Measurements from ENCODE around the gene CSNK2A1. TPM values are rescaled to one million over a fixed set of nuclear protein-coding genes. Genes with fewer than 3 reads are reported as not detected.

CSNK2A1 gene
- total and polyA plus RNA-seq, 2 experiments from 2014 or later: 85.1 to 244 TPM

DNA sequence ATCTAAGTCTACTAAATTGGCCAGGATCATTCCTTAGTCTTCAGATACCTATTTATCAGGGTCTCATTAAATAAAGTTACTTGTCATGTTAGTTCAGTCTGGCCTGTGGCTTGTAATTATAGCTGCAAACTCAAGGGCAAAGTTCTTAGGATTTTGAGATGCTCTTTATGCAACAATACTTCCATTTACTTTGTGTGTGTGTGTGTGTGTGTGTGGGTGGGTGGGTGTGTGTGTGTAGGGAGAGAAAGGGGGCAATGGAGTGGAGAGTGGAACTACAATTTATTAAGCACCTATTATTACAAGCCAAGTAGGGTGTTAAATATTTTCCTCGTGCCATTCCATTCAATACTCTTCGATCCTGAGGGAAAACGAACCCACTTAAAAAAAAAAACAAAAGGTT lies 63.5 kb downstream of the CSNK2A1 start:
- Histone ChIP-seq H3K4me2 (no peak overlapping the region), H3K9me2 (ENCODE audit: insufficient read depth) (no peaks in the 10 kb centered on the region), H3K79me2 (replicated peaks; ENCODE audit: insufficient read depth) (no peaks in the 10 kb centered on the region), H2AFZ (no peak overlapping the region), H3K4me3 (no peak overlapping the region), H3K27me3 (ENCODE audit: insufficient read depth) (no peaks in the 10 kb centered on the region), H3K36me3 (ENCODE audit: insufficient read depth) (peaks cover 43% of the 10 kb centered on the region), H3K27ac (ENCODE audit: low read depth) (peak overlapping the region; percentile 60; the same call in 1 of the 2 replicates), H4K20me1 (replicated peaks; ENCODE audit: insufficient read depth) (peaks cover 44% of the 10 kb centered on the region), H3F3A (replicated peaks; ENCODE audit: low read depth) (peaks cover 19% of the 10 kb centered on the region), H3K4me1 (ENCODE audit: insufficient read depth) (no peaks in the 10 kb centered on the region)
- H3K9me3 Mint-ChIP-seq: no peaks in the 10 kb centered on the region
- H3K36me3 Mint-ChIP-seq (ENCODE audit: low read depth): peaks cover 64% of the 10 kb centered on the region
- H3K27ac Mint-ChIP-seq: no peak overlapping the region
- no peaks in the 10 kb centered on the region for H3K4me1 Mint-ChIP-seq
- TF ChIP-seq, protein P1, sequence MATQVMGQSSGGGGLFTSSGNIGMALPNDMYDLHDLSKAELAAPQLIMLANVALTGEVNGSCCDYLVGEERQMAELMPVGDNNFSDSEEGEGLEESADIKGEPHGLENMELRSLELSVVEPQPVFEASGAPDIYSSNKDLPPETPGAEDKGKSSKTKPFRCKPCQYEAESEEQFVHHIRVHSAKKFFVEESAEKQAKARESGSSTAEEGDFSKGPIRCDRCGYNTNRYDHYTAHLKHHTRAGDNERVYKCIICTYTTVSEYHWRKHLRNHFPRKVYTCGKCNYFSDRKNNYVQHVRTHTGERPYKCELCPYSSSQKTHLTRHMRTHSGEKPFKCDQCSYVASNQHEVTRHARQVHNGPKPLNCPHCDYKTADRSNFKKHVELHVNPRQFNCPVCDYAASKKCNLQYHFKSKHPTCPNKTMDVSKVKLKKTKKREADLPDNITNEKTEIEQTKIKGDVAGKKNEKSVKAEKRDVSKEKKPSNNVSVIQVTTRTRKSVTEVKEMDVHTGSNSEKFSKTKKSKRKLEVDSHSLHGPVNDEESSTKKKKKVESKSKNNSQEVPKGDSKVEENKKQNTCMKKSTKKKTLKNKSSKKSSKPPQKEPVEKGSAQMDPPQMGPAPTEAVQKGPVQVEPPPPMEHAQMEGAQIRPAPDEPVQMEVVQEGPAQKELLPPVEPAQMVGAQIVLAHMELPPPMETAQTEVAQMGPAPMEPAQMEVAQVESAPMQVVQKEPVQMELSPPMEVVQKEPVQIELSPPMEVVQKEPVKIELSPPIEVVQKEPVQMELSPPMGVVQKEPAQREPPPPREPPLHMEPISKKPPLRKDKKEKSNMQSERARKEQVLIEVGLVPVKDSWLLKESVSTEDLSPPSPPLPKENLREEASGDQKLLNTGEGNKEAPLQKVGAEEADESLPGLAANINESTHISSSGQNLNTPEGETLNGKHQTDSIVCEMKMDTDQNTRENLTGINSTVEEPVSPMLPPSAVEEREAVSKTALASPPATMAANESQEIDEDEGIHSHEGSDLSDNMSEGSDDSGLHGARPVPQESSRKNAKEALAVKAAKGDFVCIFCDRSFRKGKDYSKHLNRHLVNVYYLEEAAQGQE (IDR thresholded peaks at IDR 0.05; ENCODE audit: unreplicated experiment): no peak
- TF ChIP-seq JUNB (IDR thresholded peaks at IDR 0.05; ENCODE audit: unreplicated experiment) (no peak), POLR2AphosphoS5 (IDR thresholded peaks at IDR 0.05; ENCODE audit: low read depth) (no peak), ZNF114 (CRISPR knock-in tag; IDR thresholded peaks at IDR 0.05) (no peak), STAT1 (IDR thresholded peaks at IDR 0.05; ENCODE audit: unreplicated experiment) (no peak), EZH2phosphoT487 (IDR thresholded peaks at IDR 0.05; ENCODE audit: unreplicated experiment) (no peak), NANOG (IDR thresholded peaks at IDR 0.05; ENCODE audit: borderline replicate concordance) (no peak), CREB1 (CRISPR knock-in tag; IDR thresholded peaks at IDR 0.05; ENCODE audit: low read depth) (no peak), ZNF331 (CRISPR knock-in tag; IDR thresholded peaks at IDR 0.05; ENCODE audit: low read depth) (no peak), EZH2 (IDR thresholded peaks at IDR 0.05; ENCODE audit: low read depth, unreplicated experiment) (no peak)
- TF ChIP-seq, protein P2, sequence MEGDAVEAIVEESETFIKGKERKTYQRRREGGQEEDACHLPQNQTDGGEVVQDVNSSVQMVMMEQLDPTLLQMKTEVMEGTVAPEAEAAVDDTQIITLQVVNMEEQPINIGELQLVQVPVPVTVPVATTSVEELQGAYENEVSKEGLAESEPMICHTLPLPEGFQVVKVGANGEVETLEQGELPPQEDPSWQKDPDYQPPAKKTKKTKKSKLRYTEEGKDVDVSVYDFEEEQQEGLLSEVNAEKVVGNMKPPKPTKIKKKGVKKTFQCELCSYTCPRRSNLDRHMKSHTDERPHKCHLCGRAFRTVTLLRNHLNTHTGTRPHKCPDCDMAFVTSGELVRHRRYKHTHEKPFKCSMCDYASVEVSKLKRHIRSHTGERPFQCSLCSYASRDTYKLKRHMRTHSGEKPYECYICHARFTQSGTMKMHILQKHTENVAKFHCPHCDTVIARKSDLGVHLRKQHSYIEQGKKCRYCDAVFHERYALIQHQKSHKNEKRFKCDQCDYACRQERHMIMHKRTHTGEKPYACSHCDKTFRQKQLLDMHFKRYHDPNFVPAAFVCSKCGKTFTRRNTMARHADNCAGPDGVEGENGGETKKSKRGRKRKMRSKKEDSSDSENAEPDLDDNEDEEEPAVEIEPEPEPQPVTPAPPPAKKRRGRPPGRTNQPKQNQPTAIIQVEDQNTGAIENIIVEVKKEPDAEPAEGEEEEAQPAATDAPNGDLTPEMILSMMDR (conservative IDR thresholded peaks at IDR 0.05; ENCODE audit: low read depth in 2 of 2): no peak
- TF ChIP-seq, protein P3, sequence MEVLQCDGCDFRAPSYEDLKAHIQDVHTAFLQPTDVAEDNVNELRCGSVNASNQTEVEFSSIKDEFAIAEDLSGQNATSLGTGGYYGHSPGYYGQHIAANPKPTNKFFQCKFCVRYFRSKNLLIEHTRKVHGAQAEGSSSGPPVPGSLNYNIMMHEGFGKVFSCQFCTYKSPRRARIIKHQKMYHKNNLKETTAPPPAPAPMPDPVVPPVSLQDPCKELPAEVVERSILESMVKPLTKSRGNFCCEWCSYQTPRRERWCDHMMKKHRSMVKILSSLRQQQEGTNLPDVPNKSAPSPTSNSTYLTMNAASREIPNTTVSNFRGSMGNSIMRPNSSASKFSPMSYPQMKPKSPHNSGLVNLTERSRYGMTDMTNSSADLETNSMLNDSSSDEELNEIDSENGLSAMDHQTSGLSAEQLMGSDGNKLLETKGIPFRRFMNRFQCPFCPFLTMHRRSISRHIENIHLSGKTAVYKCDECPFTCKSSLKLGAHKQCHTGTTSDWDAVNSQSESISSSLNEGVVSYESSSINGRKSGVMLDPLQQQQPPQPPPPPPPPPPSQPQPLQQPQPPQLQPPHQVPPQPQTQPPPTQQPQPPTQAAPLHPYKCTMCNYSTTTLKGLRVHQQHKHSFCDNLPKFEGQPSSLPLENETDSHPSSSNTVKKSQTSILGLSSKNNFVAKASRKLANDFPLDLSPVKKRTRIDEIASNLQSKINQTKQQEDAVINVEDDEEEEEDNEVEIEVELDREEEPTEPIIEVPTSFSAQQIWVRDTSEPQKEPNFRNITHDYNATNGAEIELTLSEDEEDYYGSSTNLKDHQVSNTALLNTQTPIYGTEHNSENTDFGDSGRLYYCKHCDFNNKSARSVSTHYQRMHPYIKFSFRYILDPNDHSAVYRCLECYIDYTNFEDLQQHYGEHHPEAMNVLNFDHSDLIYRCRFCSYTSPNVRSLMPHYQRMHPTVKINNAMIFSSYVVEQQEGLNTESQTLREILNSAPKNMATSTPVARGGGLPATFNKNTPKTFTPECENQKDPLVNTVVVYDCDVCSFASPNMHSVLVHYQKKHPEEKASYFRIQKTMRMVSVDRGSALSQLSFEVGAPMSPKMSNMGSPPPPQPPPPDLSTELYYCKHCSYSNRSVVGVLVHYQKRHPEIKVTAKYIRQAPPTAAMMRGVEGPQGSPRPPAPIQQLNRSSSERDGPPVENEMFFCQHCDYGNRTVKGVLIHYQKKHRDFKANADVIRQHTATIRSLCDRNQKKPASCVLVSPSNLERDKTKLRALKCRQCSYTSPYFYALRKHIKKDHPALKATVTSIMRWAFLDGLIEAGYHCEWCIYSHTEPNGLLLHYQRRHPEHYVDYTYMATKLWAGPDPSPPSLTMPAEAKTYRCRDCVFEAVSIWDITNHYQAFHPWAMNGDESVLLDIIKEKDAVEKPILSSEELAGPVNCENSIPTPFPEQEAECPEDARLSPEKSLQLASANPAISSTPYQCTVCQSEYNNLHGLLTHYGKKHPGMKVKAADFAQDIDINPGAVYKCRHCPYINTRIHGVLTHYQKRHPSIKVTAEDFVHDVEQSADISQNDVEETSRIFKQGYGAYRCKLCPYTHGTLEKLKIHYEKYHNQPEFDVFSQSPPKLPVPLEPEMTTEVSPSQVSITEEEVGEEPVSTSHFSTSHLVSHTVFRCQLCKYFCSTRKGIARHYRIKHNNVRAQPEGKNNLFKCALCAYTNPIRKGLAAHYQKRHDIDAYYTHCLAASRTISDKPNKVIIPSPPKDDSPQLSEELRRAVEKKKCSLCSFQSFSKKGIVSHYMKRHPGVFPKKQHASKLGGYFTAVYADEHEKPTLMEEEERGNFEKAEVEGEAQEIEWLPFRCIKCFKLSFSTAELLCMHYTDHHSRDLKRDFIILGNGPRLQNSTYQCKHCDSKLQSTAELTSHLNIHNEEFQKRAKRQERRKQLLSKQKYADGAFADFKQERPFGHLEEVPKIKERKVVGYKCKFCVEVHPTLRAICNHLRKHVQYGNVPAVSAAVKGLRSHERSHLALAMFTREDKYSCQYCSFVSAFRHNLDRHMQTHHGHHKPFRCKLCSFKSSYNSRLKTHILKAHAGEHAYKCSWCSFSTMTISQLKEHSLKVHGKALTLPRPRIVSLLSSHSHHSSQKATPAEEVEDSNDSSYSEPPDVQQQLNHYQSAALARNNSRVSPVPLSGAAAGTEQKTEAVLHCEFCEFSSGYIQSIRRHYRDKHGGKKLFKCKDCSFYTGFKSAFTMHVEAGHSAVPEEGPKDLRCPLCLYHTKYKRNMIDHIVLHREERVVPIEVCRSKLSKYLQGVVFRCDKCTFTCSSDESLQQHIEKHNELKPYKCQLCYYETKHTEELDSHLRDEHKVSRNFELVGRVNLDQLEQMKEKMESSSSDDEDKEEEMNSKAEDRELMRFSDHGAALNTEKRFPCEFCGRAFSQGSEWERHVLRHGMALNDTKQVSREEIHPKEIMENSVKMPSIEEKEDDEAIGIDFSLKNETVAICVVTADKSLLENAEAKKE (CRISPR knock-in tag; IDR thresholded peaks at IDR 0.05): no peak
- TF ChIP-seq, protein P4, sequence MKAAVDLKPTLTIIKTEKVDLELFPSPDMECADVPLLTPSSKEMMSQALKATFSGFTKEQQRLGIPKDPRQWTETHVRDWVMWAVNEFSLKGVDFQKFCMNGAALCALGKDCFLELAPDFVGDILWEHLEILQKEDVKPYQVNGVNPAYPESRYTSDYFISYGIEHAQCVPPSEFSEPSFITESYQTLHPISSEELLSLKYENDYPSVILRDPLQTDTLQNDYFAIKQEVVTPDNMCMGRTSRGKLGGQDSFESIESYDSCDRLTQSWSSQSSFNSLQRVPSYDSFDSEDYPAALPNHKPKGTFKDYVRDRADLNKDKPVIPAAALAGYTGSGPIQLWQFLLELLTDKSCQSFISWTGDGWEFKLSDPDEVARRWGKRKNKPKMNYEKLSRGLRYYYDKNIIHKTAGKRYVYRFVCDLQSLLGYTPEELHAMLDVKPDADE (IDR thresholded peaks at IDR 0.05): no peak
- no peak for DNase-seq (ENCODE audit: low spot score)
- no peak overlapping the region for H3K4me3 Mint-ChIP-seq
- no peak for ATAC-seq
- H3K27me3 Mint-ChIP-seq (ENCODE audit: insufficient read depth, low read depth, poor library complexity): peaks cover 10% of the 10 kb centered on the region
